Activated naive CD8-positive, alpha-beta T cell treated with anti-CD3 and anti-CD28 coated beads, Interleukin-2, amount 50 U/mL, for 24 hours (primary cell): Measurements from ENCODE around the gene ANAPC7.
"Not testable (repeated sequence)": the region's sequence is repeated elsewhere in the genome, so short reads cannot be mapped to it uniquely, and the experiment has no call there.

Experiments
- ATAC-seq: fragments of 150-1000 bp; cut with Tn5 transposase; one replicate; pipeline ENCODE4 v1.10.0; 2021
- DNase-seq: peaks from one replicate; pipeline ENCODE4 v3.0.0; 2021
- H3K27ac Mint-ChIP-seq: one replicate; pipeline ENCODE4 v1.8.0; 2021; ENCODE audit warnings: mild to moderate bottlenecking, mixed read lengths
- H3K27me3 Mint-ChIP-seq: one replicate; pipeline ENCODE4 v1.8.0; 2021; ENCODE audit warnings: mixed read lengths
- H3K36me3 Mint-ChIP-seq: one replicate; pipeline ENCODE4 v1.8.0; 2021; ENCODE audit warnings: low read depth, mixed read lengths
- H3K4me1 Mint-ChIP-seq: one replicate; pipeline ENCODE4 v1.8.0; 2021; ENCODE audit warnings: mixed read lengths
- H3K4me3 Mint-ChIP-seq: one replicate; pipeline ENCODE4 v1.8.0; 2021; ENCODE audit warnings: mild to moderate bottlenecking, moderate library complexity, mixed read lengths
- H3K9me3 Mint-ChIP-seq: one replicate; pipeline ENCODE4 v1.8.0; 2021; ENCODE audit warnings: mixed read lengths

ANAPC7 gene

GRCh38 chr12:110403146-110403975, at the start of gene ANAPC7:
Gene ANAPC7 (minus strand): TSS chr12:110403708. CDS start chr12:110403627, 81 bp downstream.
- Mint-ChIP-seq H3K9me3 (no peaks in the 10 kb centered on the region), H3K27me3 (no peaks in the 10 kb centered on the region), H3K4me3 (peak within 1 kb of the TSS; percentile 98), H3K36me3 (peaks cover 24% of the 10 kb centered on the region), H3K4me1 (peaks cover 31% of the 10 kb centered on the region), H3K27ac (no peak within 1 kb of the TSS)
- ATAC-seq (peak; percentile 80), DNase-seq (peak; percentile 88)

DNA sequence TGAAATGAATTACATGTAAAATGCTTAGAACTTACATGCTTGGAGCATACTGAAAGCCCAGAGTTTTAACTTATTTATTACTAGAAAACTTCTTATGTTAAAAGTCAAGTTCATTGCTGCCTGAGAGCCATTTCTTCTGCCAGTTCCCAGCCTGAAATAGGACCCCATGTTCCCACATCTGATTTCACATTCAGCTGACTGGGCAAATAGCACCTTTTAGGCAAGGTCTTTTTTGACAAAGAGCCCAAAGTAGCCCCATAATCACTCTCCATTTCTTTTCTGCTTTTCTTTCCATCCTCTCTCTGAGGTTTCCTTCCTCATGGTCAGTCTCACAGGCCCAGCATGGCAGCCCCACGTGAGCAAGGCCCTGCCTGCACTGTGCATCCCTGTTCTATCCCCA, 47.8 kb upstream of the ANAPC7 start:
- DNase-seq (no peak), ATAC-seq (no peak)
- peaks cover 39% of the 10 kb centered on the region for H3K4me1 Mint-ChIP-seq
- H3K27me3 Mint-ChIP-seq: no peaks in the 10 kb centered on the region
- peak overlapping the region; percentile 24 for H3K4me3 Mint-ChIP-seq
- no peaks in the 10 kb centered on the region for H3K9me3 Mint-ChIP-seq
- peak overlapping the region; percentile 99 for H3K27ac Mint-ChIP-seq
- peaks cover 45% of the 10 kb centered on the region for H3K36me3 Mint-ChIP-seq

- Mint-ChIP-seq H3K27me3 (no peaks in the 10 kb centered on the region), H3K36me3 (peaks cover 45% of the 10 kb centered on the region), H3K4me1 (peaks cover 42% of the 10 kb centered on the region)
These were observed 46.4 kb upstream of the ANAPC7 start, which contains the start of gene ARPC3 for GRCh38 chr12:110449799-110450497. Gene ARPC3 (minus strand): TSS chr12:110450337. CDS start chr12:110450260, 77 bp downstream.

DNA sequence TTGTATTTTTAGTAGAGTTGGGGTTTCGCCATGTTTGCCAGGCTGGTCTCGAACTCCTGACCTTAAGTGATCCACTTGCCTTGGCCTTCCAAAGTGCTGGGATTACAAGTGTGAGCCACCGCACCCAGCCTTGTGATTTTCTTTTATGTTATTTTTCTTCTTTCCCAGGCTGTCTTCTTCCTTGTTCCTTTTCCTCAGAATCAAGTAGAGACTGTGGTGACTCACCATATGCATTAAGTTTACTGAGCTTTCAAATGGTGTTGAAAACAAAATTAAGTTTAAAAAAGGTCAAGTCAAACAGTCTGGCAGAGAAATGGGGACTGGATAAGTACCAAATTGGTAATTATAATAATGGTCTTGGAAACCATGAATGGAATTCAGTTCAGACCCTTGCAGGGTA, 40.9 kb upstream of the ANAPC7 start:
- Mint-ChIP-seq H3K27ac (no peak overlapping the region), H3K9me3 (no peaks in the 10 kb centered on the region), H3K4me1 (peaks cover 34% of the 10 kb centered on the region), H3K36me3 (peaks cover 36% of the 10 kb centered on the region), H3K4me3 (no peak overlapping the region), H3K27me3 (no peaks in the 10 kb centered on the region)
- ATAC-seq (no peak), DNase-seq (no peak)

More at GRCh38 chr12:110449799-110450497, 46.4 kb upstream of the ANAPC7 start, which contains the start of gene ARPC3:
- Mint-ChIP-seq H3K27ac (peak within 1 kb of the TSS; percentile 99), H3K9me3 (no peaks in the 10 kb centered on the region), H3K4me3 (peak within 1 kb of the TSS; percentile 99)
- peak; percentile 97 for DNase-seq
- ATAC-seq: peak; percentile 99

- Mint-ChIP-seq H3K36me3 (peaks cover 40% of the 10 kb centered on the region), H3K4me1 (peaks cover 5% of the 10 kb centered on the region), H3K27me3 (no peaks in the 10 kb centered on the region), H3K4me3 (no peak overlapping the region), H3K27ac (no peak overlapping the region), H3K9me3 (no peaks in the 10 kb centered on the region)
- ATAC-seq (no peak), DNase-seq (no peak)
These were observed 32.7 kb upstream of the ANAPC7 start for GRCh38 chr12:110436231-110436630.

DNA sequence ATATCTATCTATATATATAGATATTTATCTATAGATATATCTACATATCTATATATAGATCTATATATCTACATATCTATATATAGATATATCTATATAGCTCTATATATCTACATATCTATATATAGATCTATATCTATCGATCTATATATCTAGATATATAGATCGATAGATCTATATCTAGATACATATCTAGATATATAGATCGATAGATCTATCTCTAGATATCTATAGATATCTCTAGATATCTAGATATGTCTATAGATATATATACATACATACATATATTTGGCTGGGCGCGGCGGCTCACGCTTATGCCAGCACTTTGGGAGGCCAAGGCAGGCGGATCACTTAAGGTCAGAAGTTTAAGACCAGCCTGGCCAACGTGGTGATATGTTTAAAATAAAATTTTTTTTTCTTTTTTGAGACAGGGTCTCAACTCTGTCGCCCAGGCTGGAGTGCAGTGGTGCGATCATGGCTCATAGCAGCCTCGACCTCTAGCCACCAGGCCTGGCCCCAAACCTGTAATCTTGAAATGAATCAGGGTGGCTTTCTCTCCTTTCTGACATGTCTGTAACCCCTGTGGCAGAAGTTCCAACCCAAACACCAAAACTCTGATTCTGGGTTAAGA, 28.6 kb upstream of the ANAPC7 start:
- peak; percentile 14 for DNase-seq
- Mint-ChIP-seq H3K27ac (no peak overlapping the region), H3K36me3 (peaks cover 23% of the 10 kb centered on the region), H3K4me3 (no peak overlapping the region), H3K4me1 (peaks cover 5% of the 10 kb centered on the region), H3K9me3 (no peaks in the 10 kb centered on the region), H3K27me3 (no peaks in the 10 kb centered on the region)
- peak; percentile 39 for ATAC-seq

GRCh38 chr12:110429676-110430075, 26.2 kb upstream of the ANAPC7 start:
- not testable (repeated sequence) for H3K9me3 Mint-ChIP-seq, DNase-seq, H3K4me3 Mint-ChIP-seq, ATAC-seq, H3K4me1 Mint-ChIP-seq, H3K27me3 Mint-ChIP-seq, H3K36me3 Mint-ChIP-seq, H3K27ac Mint-ChIP-seq

DNA sequence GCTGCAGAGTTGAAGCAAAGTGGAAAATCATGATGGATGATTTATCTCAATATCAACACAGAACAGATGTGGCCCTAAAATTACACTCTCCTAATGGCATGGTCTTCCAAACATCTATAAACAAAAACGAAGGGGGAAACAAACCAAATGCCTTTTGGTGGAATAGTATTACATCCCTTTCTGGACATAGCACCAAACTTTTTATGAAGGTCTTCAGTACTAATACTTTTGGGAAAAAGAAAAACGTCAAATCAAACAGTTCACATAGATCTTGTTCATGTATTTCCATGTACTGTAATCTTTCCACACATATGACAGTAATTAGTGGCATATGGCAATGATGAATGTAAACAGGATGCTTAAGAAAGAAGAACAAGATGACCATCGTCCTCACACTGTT, 22.9 kb upstream of the ANAPC7 start:
- no peak for DNase-seq
- Mint-ChIP-seq H3K36me3 (no peaks in the 10 kb centered on the region), H3K9me3 (no peaks in the 10 kb centered on the region), H3K27ac (no peak overlapping the region), H3K4me3 (no peak overlapping the region), H3K27me3 (no peaks in the 10 kb centered on the region), H3K4me1 (no peaks in the 10 kb centered on the region)
- ATAC-seq: no peak

DNA sequence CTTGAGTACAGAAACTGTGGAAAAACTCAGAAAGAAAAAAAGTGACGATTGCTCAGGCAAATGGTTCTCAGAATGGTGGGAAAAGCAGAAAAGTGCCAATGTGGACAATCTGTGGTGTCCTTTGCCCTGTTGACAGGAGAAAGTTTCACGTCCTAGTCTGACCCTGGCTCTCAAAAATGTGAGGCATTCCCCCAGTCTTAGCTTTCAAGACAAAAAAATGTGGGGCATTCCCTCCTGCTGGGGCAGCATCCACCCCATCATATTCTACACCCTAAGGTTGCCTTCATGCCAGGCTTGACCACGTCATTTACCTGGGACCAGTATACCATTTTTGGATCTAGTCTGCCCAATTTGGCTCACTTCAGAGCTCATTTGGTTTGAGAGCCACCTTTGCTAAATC, 20.7 kb upstream of the ANAPC7 start:
- DNase-seq (no peak), ATAC-seq (no peak)
- H3K36me3 Mint-ChIP-seq: no peaks in the 10 kb centered on the region
- no peaks in the 10 kb centered on the region for H3K4me1 Mint-ChIP-seq
- peaks cover 1% of the 10 kb centered on the region for H3K27me3 Mint-ChIP-seq
- no peak overlapping the region for H3K27ac Mint-ChIP-seq
- H3K4me3 Mint-ChIP-seq: no peak overlapping the region
- no peaks in the 10 kb centered on the region for H3K9me3 Mint-ChIP-seq

DNA sequence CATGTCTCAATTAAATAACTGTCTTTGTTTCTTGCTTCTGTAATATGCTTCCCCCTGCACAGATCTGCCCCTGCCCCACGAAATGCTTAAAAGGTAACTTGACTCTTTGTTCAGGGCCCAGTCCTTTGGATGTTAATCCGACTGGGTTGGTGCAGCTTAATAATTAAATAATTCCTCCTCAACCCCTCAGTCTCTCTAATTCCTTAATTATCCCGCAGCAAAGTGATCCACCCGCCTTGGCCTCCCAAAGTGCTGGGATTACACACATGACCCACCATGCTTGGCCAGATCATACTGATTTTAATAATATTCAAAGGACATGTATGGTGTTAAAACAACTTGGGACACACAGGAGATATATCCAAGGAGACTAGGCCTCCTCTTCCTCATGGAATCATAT, 18.2 kb upstream of the ANAPC7 start:
- no peaks in the 10 kb centered on the region for H3K4me1 Mint-ChIP-seq
- no peaks in the 10 kb centered on the region for H3K9me3 Mint-ChIP-seq
- DNase-seq (no peak), ATAC-seq (no peak)
- no peaks in the 10 kb centered on the region for H3K36me3 Mint-ChIP-seq
- H3K4me3 Mint-ChIP-seq: no peak overlapping the region
- H3K27me3 Mint-ChIP-seq: peaks cover 1% of the 10 kb centered on the region
- H3K27ac Mint-ChIP-seq: no peak overlapping the region

- DNase-seq (no peak), ATAC-seq (no peak)
- H3K27ac Mint-ChIP-seq: no peak overlapping the region
- no peaks in the 10 kb centered on the region for H3K9me3 Mint-ChIP-seq
- no peak overlapping the region for H3K4me3 Mint-ChIP-seq
- no peaks in the 10 kb centered on the region for H3K36me3 Mint-ChIP-seq
- H3K4me1 Mint-ChIP-seq: no peaks in the 10 kb centered on the region
- H3K27me3 Mint-ChIP-seq: peaks cover 1% of the 10 kb centered on the region
These were observed 17.7 kb upstream of the ANAPC7 start for GRCh38 chr12:110421159-110421661.

DNA sequence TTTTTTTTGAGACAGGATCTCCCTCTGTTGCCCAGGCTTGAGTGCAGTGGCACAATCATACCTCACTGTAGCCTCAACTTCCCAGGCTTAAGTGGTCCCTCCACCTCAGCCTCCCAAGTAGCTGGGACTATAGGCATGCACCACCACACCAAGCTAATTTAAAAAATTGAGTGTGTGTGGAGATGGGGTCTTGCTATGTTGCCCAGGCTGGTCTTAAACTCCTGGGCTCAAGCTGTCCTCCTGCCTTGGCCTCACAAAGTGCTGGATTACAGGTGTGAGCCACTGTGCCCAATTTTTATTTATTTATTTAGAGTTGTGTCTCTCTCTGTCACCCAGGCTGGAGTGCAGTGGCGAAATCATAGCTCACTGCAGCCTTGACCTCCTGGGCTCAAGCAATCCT, 17.1 kb upstream of the ANAPC7 start:
- not testable (repeated sequence) for H3K9me3 Mint-ChIP-seq, H3K27ac Mint-ChIP-seq, DNase-seq, ATAC-seq, H3K4me3 Mint-ChIP-seq, H3K4me1 Mint-ChIP-seq, H3K36me3 Mint-ChIP-seq, H3K27me3 Mint-ChIP-seq

DNA sequence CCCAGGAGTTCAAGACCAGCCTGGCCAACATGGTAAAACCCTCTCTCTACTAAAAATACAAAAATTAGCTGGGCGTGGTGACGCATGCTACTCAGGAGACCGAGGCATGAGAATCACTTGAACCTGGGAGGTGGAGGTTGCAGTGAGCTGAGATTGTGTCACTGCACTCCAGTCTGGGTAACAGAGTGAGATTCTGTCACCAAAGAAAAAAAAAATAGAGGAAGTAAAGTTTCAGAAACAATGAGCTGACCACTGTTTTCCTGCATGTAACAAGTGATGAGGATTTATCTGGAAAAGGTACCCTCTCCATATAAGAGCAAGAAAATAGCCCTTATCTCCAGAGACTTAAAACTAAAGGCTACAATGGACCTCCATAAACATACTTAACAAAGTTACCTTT, 13.6 kb upstream of the ANAPC7 start:
- not testable (repeated sequence) for DNase-seq, ATAC-seq

GRCh38 chr12:110410086-110410485, 6.6 kb upstream of the ANAPC7 start:
- not testable (repeated sequence) for H3K27me3 Mint-ChIP-seq, DNase-seq, H3K27ac Mint-ChIP-seq, H3K4me1 Mint-ChIP-seq, H3K4me3 Mint-ChIP-seq, H3K9me3 Mint-ChIP-seq, ATAC-seq, H3K36me3 Mint-ChIP-seq

More for the DNA sequence above, 13.6 kb upstream of the ANAPC7 start:
- not testable (repeated sequence) for H3K4me3 Mint-ChIP-seq, H3K27ac Mint-ChIP-seq, H3K27me3 Mint-ChIP-seq, H3K9me3 Mint-ChIP-seq, H3K4me1 Mint-ChIP-seq, H3K36me3 Mint-ChIP-seq
